Keratinocyte (primary cell): ENCODE results near the gene PRKAG2. TPM values are rescaled to one million over a fixed set of nuclear protein-coding genes. Genes with fewer than 3 reads are reported as not detected.

Source experiments
- DNase-seq: peaks from one replicate; pipeline ENCODE4 v3.0.0-alpha.2; 2011; ENCODE audit warnings: low read depth, missing footprints, low spot score
- FAIRE-seq: peaks from 2 replicates; lab custom pipeline; 2011; peaks lifted over from hg19 to GRCh38; lab: Jason Lieb, UNC
- H2AFZ ChIP-seq: 2 replicates; pipeline ENCODE4 v1.6.0; 2012; ENCODE audit warnings: low read length, control low read depth, inconsistent platforms; ENCODE audit not compliant: control insufficient read depth
- H3K27ac ChIP-seq: 2 replicates; pipeline ENCODE4 v1.5.1; 2011; ENCODE audit warnings: low read length; ENCODE audit not compliant: control insufficient read depth, insufficient read depth
- H3K27me3 ChIP-seq: 3 replicates; pipeline ENCODE4 v1.6.0; 2011; ENCODE audit warnings: low read length; ENCODE audit not compliant: control insufficient read depth, insufficient read depth; ENCODE audit errors: extremely low read depth
- H3K36me3 ChIP-seq, 2 experiments: 2 replicates in 1 of 2; 3 replicates in 1 of 2; pipeline ENCODE4 v1.5.1; 2011; ENCODE audit warnings: low read length in 2 of 2, mild to moderate bottlenecking in 1 of 2; ENCODE audit not compliant: control insufficient read depth in 2 of 2, insufficient read depth in 2 of 2; ENCODE audit errors: extremely low read depth in 1 of 2
- H3K4me1 ChIP-seq: 3 replicates; pipeline ENCODE4 v1.5.1; 2011; ENCODE audit warnings: low read length; ENCODE audit not compliant: control insufficient read depth, insufficient read depth; ENCODE audit errors: extremely low read depth
- H3K4me2 ChIP-seq: 3 replicates; pipeline ENCODE4 v1.6.0; 2011; ENCODE audit warnings: low read depth, low read length; ENCODE audit not compliant: control insufficient read depth, insufficient read depth; ENCODE audit errors: extremely low read depth
- H3K4me3 ChIP-seq, 3 experiments: fragments of 200-600 bp in 1 of 3; sonication (generic) in 1 of 3; 2 replicates in 2 of 3; 3 replicates in 1 of 3; pipeline ENCODE4 v1.5.1; 2011 to 2016; ENCODE audit warnings: low read length in 3 of 3, mild to moderate bottlenecking in 3 of 3, control low read depth in 2 of 3, inconsistent platforms in 1 of 3, low read depth in 1 of 3, mixed read lengths in 1 of 3, mixed run types in 1 of 3, moderate library complexity in 1 of 3; ENCODE audit not compliant: control insufficient read depth in 2 of 3, insufficient read depth in 2 of 3; ENCODE audit errors: extremely low read depth in 1 of 3
- H3K79me2 ChIP-seq: 2 replicates; pipeline ENCODE4 v1.6.0; 2012; ENCODE audit warnings: low read length; ENCODE audit not compliant: control insufficient read depth, insufficient read depth
- H3K9ac ChIP-seq: 3 replicates; pipeline ENCODE4 v1.6.0; 2011; ENCODE audit warnings: low read length; ENCODE audit not compliant: control insufficient read depth, insufficient read depth; ENCODE audit errors: extremely low read depth
- H3K9me1 ChIP-seq: 3 replicates; pipeline ENCODE4 v1.6.0; 2011; ENCODE audit warnings: low read length; ENCODE audit not compliant: control insufficient read depth, insufficient read depth; ENCODE audit errors: extremely low read depth
- H3K9me3 ChIP-seq: 2 replicates; pipeline ENCODE4 v1.5.1; 2012; ENCODE audit warnings: low read depth, low read length; ENCODE audit not compliant: control insufficient read depth
- H4K20me1 ChIP-seq: 3 replicates; pipeline ENCODE4 v1.6.0; 2011; ENCODE audit warnings: low read length; ENCODE audit not compliant: control insufficient read depth, insufficient read depth; ENCODE audit errors: extremely low read depth
- CTCF ChIP-seq, 3 experiments: IDR thresholded peaks in 1 of 3; conservative IDR thresholded peaks in 1 of 3; optimal IDR thresholded peaks in 1 of 3; 2 replicates in 2 of 3; 3 replicates in 1 of 3; pipeline versions ENCODE3 to v1.5.1; 2011; ENCODE audit warnings: low read length in 3 of 3, mild to moderate bottlenecking in 3 of 3, moderate library complexity in 2 of 3, control low read depth in 1 of 3, inconsistent platforms in 1 of 3; ENCODE audit not compliant: insufficient read depth in 2 of 3; ENCODE audit errors: extremely low read depth in 1 of 3
- EZH2 ChIP-seq: IDR thresholded peaks from one replicate; pipeline ENCODE4 v1.6.1; 2012; ENCODE audit warnings: inconsistent platforms, mild to moderate bottlenecking, low read length, moderate library complexity
- dilution Hi-C: fragments of 300-500 bp; cut with MboI; formaldehyde crosslinking; loops from one replicate; pipeline ENCODE4 v1.7.0; 2020; ENCODE audit warnings: low sequenced_read_pairs; ENCODE audit not compliant: extremely low pct_ligation_motif_present
- polyA plus RNA-seq, 5 experiments: library from polyadenylated mRNA; depleted of rRNA in 3 of 5; stranded (reverse) in 3 of 5; stranded (forward) in 1 of 5; unstranded in 1 of 5; fragments of >200 nt; gene quantifications; 1 replicate in 1 of 5; 2 replicates in 3 of 5; 3 replicates in 1 of 5; pipeline versions ENCODE4 v1.2.1 to v1.2.3, GENCODE V29; 2011 to 2012; ENCODE audit warnings: missing spikeins in 2 of 5, low read depth in 1 of 5, low replicate concordance in 1 of 5

Gene PRKAG2
- polyA plus RNA-seq, 1 donor (not counting 4 experiments of a cell fraction or from before 2014, with no cell fraction given): 39.5 TPM

GRCh38 chr7:151512353-151512752, 364.6 kb downstream of the PRKAG2 start:
- H2AFZ ChIP-seq: no peak overlapping the region
- no peaks in the 10 kb centered on the region for H3K9me3 ChIP-seq
- FAIRE-seq: no peak
- H3K9me1 ChIP-seq: no peaks in the 10 kb centered on the region
- peaks cover 9% of the 10 kb centered on the region for H3K4me1 ChIP-seq
- H3K4me2 ChIP-seq: no peak overlapping the region
- H3K27ac ChIP-seq: no peak overlapping the region
- peaks cover 0 to 2% of the 10 kb centered on the region in 2 experiments for H3K36me3 ChIP-seq
- peaks cover 28% of the 10 kb centered on the region for H4K20me1 ChIP-seq
- H3K79me2 ChIP-seq: peaks cover 99% of the 10 kb centered on the region
- dilution Hi-C loops: no loop called here
- H3K9ac ChIP-seq: no peak overlapping the region
- no peak for TF ChIP-seq CTCF (optimal IDR thresholded peaks at IDR 0.05 in 1 of 3, IDR thresholded peaks at IDR 0.05 in 1 of 3, conservative IDR thresholded peaks at IDR 0.05 in 1 of 3; ENCODE audit: extremely low read depth in 1 of 3, insufficient read depth in 2 of 3, low read length in 3 of 3)
- no peak for TF ChIP-seq EZH2
- H3K4me3 ChIP-seq: no peak overlapping the region
- no peaks in the 10 kb centered on the region for H3K27me3 ChIP-seq
- DNase-seq: no peak

DNA sequence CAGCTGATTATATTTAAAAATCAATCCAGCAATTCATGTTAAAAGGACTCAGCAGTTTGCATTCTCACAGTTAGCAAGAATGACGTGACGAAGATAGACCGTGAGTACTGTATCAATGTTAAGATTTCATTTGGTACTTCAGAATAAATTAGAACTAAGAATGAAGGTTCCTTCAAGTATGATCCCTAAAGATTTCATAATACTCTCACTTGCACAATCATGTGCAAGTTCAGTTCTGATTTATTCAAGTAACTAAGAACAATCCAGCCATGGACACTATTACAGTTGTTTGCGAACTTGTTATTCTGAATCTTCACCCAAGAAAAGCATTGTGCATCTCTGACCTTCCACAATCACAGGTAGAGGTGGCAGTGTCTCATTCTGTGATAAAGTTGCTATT, 365.0 kb downstream of the PRKAG2 start:
- H4K20me1 ChIP-seq: peaks cover 27% of the 10 kb centered on the region
- no peak overlapping the region for H3K4me3 ChIP-seq
- peaks cover 12% of the 10 kb centered on the region for H3K4me1 ChIP-seq
- H3K27me3 ChIP-seq: no peaks in the 10 kb centered on the region
- no peak overlapping the region for H2AFZ ChIP-seq
- H3K9ac ChIP-seq: no peak overlapping the region
- DNase-seq (no peak), FAIRE-seq (no peak)
- no peak overlapping the region for H3K27ac ChIP-seq
- peaks cover 0 to 2% of the 10 kb centered on the region in 2 experiments for H3K36me3 ChIP-seq
- TF ChIP-seq CTCF (optimal IDR thresholded peaks at IDR 0.05 in 1 of 3, IDR thresholded peaks at IDR 0.05 in 1 of 3, conservative IDR thresholded peaks at IDR 0.05 in 1 of 3; ENCODE audit: extremely low read depth in 1 of 3, insufficient read depth in 2 of 3, low read length in 3 of 3) (no peak), EZH2 (no peak)
- H3K9me1 ChIP-seq: no peaks in the 10 kb centered on the region
- H3K4me2 ChIP-seq: no peak overlapping the region
- H3K79me2 ChIP-seq: peaks cover 99% of the 10 kb centered on the region
- H3K9me3 ChIP-seq: no peaks in the 10 kb centered on the region
- dilution Hi-C loops: no loop called here
